GM18526 (cell line): ENCODE results near the gene BCL2L2.

Experiments
- POLR2A ChIP-seq: IDR thresholded peaks from 3 replicates; pipeline ENCODE4 v1.6.1; 2011; ENCODE audit not compliant: insufficient read length; ENCODE audit errors: extremely low read depth

The BCL2L2 gene

DNA sequence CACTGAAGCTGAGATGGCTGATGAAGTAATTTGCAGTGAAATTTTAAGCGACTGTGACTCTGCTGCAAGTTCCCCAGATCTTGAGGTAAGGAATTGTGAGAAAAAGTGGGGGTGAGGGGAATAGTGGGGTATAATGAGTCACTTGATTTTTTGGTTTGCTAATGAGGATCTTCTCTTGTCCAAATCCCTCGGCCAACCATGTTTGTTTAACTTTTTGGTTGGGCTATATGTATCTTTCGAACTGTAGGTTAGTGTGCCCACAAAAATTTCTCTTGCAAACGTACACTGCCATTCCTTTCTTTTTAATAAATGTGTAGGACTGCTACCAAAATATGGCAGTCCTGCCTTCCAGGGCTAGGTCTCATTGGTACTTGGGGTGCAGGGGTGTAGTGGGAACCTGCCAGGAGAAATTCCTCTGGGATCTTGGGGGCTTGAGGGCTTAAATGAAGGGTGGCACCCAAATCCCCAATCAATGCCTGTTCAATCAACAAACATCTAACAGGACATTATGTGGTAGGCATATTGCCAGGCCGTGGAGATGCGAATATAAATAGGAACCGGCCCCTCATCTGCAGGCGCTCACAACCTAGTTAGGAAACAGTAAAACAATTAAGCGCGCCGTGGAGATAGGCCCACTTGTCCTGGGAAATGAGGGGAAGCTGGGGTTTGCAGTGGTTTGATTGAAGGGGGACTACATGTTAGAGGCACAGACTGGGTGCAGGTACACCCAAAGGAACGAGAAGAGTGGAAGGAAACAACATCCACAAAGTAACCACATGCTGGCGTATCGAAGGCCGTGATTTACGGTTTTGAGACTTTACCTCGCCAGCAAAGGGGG, 13.3 kb downstream of the BCL2L2 start:
- no peak for TF ChIP-seq POLR2A

DNA sequence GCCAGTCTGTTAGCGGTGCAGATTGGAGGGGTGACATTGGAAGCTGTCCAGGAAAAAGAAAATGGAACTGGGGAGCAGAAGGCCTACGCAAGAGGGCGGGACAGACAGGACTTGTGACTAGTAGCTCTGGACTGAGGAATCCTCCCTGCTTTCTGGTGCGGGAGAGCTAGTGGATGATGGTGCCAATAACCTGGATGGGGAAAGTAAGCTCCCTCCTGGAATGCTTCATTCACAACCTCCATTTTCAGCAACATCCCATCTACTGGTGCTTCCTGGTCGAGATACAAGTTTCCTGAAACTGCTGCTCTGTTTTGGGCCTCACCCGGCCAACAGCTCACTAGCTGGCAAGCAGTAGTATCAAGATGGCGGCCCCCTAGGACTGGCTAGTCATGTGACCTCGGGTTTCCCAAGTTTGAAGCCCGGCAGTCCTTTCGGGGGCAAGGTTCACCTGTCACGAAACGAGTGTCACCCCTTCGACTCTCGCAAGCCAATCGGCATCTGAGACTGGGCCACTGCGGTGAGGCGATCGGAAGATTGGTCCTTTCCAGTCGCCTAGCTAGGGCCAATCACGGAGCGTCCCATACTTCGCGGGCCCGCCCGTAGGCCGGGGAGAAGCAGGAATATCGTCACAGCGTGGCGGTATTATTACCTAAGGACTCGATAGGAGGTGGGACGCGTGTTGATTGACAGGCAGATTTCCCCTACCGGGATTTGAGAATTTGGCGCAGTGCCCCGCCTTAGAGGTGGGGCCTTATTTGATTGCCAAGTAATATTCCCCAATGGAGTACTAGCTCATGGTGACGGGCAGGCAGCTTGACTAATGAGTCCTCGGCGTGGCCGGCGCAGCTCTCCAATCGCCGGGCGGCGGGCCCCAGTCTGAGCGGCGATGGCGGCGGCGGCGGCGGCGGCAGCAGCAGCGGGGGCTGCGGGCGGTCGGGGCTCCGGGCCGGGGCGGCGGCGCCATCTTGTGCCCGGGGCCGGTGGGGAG, 14.2 kb downstream of the BCL2L2 start, which contains the start of gene PABPN1:
PABPN1 (plus strand) TSS at position 874 of the 988 bp plus-strand sequence; CDS start at position 887, 13 bp downstream.
- peak; percentile 72 for TF ChIP-seq POLR2A

DNA sequence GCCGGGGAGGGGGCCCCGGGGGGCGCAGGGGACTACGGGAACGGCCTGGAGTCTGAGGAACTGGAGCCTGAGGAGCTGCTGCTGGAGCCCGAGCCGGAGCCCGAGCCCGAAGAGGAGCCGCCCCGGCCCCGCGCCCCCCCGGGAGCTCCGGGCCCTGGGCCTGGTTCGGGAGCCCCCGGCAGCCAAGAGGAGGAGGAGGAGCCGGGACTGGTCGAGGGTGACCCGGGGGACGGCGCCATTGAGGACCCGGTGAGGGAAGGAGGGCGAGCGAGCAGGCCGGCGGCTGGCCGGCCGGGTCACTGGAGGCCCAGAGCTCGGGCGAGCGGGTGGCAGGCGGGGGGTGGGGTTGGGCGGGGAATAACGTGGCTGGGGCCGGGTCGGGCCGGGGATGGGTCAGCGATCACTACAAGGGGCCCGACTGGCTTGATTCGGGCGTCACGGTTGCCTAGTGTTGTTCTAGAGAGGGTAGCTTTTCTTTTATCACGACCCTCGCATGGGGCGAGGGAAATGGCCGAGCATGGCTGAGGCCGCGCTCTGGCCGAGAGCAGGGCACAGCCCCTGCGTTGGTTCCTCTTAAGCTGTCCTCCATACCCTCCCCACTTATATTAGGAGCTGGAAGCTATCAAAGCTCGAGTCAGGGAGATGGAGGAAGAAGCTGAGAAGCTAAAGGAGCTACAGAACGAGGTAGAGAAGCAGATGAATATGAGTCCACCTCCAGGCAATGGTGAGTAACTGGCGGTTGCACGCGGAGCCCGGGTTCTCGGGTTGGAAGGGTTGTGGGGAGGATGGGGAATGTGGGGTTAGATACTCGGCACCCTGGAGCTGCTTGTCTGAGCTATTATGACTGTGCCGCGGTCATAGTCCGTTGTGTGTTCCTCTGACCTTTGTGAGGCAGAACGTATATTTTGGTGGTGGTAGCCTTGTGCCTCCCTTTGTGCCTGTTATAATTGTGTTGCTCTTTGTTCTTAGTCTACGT, 15.2 kb downstream of the BCL2L2 start:
- peak; percentile 35 for TF ChIP-seq POLR2A

DNA sequence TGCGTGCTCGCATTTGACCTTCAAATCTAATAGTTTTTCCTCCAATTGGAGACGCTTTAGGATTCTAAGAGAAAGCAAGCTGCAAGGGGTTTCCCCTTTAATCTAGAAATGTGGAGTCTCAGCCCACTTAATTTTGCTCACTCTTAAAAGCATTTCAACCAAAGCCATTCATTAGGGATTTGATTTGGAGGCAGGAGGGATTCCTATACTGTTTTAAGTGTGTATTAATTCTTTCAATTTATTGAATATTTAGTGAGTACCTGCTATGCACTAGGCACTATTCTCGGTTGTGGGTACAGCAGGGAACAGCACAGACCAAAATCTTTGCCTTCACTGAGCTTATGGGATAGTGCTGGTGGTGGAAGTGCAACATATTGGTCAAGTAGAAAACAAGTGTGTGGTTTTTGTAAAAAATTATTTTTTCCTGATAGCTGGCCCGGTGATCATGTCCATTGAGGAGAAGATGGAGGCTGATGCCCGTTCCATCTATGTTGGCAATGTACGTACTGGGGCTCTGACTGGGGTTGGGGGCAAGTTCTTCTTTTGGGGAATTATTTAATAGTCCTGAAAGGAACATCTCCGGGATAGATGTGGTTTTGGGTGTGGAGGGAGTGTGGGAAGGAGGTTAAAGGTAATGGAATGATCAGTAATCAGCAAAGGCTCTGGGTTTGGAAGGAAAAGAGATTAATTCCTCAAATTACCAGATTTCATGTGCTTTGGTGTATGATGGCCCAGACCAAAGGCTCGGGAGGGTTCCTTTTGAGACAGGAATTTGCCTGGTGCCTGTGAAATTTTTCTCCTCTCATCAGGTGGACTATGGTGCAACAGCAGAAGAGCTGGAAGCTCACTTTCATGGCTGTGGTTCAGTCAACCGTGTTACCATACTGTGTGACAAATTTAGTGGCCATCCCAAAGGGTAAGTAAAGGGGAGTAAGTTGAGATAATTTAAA, 16.2 kb downstream of the BCL2L2 start:
- no peak for TF ChIP-seq POLR2A

DNA sequence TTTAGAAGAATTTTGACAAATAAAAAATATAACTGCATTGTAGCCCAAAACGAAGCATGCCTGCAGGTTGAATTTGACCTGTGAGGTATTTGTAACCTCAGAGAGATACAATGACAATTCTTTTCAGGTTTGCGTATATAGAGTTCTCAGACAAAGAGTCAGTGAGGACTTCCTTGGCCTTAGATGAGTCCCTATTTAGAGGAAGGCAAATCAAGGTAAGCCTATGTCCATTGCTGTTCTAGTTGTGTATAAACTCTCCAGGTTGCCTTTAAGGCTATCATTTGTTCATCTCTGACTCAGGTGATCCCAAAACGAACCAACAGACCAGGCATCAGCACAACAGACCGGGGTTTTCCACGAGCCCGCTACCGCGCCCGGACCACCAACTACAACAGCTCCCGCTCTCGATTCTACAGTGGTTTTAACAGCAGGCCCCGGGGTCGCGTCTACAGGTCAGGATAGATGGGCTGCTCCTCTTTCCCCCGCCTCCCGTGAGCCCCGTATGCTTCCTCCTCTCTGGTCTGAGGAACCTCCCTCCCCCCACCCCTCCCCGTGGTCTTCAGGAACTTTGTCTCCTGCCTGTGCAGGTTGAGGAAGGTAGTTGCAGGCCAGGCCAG, 17.3 kb downstream of the BCL2L2 start:
- TF ChIP-seq POLR2A: no peak

DNA sequence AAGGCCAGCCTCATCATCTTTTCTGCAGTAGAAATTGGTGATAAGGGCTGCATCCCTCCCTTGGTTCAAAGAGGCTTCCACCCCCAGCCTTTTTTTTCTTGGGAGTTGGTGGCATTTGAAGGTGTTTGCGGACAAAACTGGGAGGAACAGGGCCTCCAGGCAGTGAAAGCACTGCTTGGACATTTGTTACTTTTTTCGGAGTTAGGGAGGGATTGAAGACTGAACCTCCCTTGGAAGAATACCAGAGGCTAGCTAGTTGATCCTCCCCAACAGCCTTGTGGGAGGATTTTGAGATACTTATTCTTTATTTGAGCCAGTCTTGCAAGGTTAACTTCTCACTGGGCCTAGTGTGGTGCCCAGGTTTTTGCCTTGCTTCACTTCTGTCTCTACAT, 17.8 kb downstream of the BCL2L2 start:
- no peak for TF ChIP-seq POLR2A

DNA sequence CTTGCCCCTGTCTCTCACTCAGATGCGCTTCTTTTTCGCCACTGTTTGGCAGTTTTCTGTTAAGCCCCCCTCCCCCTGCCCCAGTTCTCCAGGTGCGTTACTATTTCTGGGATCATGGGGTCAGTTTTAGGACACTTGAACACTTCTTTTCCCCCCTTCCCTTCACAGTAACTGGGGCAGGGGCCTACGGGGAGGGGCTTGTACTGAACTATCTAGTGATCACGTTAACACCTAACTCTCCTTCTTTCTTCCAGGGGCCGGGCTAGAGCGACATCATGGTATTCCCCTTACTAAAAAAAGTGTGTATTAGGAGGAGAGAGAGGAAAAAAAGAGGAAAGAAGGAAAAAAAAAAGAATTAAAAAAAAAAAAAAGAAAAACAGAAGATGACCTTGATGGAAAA, 18.4 kb downstream of the BCL2L2 start:
- TF ChIP-seq POLR2A: no peak

DNA sequence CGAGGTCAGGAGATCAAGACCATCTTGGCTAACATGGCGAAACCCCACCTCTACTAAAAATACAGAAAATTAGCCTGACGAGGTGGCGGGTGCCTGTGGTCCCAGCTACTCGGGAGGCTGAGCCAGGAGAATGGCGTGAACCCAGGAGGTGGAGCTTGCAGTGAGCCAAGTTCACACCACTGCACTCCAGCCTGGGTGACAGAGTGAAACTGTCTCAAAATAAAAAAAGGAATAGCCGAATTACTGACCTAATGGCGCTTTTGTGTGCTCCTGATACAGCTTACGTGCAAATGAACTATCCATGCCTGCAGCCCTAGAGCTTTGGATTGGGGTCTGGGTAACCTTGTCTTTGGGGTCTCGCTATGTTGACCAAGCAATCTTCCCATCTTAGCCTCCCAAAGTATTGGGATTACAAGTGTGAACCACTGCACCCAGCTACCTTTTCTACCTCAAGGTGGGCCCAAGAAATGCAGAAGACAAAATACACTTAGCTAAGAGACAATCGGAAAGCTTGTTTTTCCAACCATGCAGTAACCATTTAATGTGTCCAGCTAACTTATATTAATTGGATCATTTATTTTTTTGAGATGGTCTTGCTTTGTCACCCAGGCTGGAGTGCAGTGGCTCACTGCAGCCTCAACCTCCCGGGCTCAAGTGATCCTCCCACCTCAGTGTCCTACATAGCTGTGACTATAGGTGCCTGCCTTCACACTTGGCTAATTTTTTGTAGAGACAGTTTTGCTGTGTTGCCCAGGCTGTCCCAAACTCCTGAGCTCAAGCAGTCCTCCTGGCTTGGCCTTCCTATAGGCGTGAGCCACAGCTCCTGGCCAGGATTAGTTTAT, 20.1 kb downstream of the BCL2L2 start:
- no peak for TF ChIP-seq POLR2A

DNA sequence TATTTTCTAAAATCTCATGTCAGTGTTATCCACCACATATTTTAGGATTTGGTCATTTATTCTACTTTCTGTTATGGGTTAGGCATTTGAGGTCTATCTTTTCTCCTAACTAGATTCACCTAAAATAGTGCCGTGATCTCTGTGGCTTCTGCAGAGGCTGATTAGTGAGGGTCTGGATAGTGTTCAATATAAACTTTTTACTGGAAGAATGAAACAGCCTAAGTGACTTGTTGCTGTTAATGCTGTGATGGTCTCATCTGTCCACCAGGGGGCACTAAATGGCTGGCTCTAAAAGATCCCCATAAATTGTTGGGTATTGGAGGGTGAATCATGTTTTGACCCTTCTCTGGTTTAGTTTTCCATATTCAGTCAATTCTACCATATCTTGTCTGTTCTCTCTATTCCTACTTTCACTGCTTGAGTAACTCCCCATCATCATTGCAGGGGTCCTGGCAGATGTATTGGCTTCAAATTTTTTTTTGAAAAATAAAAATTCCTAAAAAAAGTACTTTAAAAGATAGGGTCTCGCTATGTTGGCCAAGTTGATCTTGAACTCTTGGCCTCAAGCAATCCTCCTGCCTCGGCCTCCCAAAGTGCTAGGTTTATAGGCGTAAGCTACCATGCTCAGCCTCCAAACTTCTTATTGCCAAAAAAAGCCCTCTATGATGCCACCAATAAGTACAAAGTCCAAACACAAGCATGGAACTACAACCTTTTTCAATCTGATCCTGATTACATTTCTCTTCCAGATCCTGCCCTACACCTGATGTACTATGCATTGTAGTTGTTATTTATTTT, 21.5 kb downstream of the BCL2L2 start:
- no peak for TF ChIP-seq POLR2A

DNA sequence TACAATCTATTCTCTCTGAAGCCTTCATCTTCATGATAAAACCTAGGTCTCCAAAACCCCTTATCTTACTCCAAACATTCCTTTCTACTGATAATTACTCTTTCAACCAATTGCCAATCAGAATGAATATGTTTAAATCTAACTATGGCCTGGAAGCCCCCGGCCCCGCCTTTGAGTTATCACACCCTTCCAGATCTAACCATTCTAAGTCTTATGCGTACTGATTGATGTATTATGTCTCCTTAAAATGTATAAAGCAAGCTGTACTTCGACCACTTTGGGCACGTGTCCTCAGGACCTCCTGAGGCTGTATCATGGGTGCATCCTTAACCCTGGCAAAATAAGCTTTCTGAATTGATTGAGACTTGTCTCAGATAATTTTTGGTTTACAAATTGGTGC, 29.0 kb downstream of the BCL2L2 start:
- TF ChIP-seq POLR2A: no peak

DNA sequence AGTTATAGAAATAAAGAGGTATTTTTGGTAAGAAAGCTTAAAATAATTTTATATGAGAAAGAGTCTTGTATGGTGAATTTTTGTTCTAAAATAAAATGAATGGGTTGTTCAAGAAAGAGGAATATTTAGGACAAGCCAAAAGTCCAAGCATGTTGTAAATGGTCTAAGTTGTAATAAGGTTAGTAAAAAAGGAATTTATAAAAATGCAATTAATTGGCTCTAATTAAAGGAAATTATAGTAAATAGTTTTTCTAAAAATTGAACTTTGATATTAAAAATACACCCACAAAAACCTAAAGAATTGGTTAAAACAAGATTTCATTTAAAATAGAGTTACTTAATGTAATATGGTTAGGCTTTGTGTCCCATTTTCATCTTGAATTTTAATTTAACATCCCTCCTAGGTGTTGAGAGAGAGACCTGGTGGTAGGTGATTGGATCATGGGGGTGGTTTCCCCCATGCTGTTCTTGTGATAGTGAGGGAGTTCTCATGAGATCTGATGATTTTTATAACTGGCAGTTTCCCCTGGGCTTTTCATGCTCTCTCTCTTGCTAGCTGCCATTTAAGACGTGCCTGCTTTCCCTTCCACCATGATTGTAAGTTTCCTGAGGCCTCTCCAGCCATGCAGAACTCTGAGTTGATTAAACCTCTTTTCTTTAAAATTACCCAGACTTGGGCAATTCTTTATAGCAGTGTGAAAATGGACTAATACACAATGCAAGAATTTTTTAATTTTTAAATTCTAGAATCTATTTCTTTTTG, 33.1 kb downstream of the BCL2L2 start:
- no peak for TF ChIP-seq POLR2A
